Naive thymus-derived CD4-positive, alpha-beta T cell (primary cell): ENCODE data around the gene ZSCAN10. TPM values are rescaled to one million over a fixed set of nuclear protein-coding genes. Genes with fewer than 3 reads are reported as not detected.
A peak's percentile ranks its signal among the peaks of the same experiment; 100 is the strongest.

Experiments used
- ATAC-seq: fragments of 150-1000 bp; cut with Tn5 transposase; 2 replicates; pipeline ENCODE4 v1.10.0; 2021; ENCODE audit warnings: mild to moderate bottlenecking, moderate library complexity
- CTCF ChIA-PET: fragments of 350-600 bp; sonication (Branson Sonifier 250); formaldehyde crosslinking; loops from one replicate; lab custom pipeline; 2021; ENCODE audit warnings: antibody characterized with exemption; lab: Charles Lee
- POLR2A ChIA-PET: fragments of 350-600 bp; sonication (Branson Sonifier 250); formaldehyde crosslinking; loops from one replicate; lab custom pipeline; 2021; ENCODE audit warnings: antibody characterized with exemption, inconsistent platforms; lab: Charles Lee
- DNase-seq, 9 donors: peaks; one replicate each; pipeline versions ENCODE4 v3.0.0 to v3.0.0-alpha.2; 2020 to 2022; ENCODE audit warnings: mixed read lengths in 1 of 9
- H3K27ac ChIP-seq: one replicate; pipeline ENCODE4 v1.7.0; 2013; ENCODE audit warnings: mild to moderate bottlenecking, low read depth, low read length, moderate library complexity
- H3K27me3 ChIP-seq, 2 donors: one replicate each; pipeline ENCODE4 v1.7.0; 2013; ENCODE audit warnings: low read length in 2 of 2, mild to moderate bottlenecking in 2 of 2, moderate library complexity in 2 of 2; ENCODE audit not compliant: control insufficient read depth in 2 of 2, insufficient read depth in 2 of 2
- H3K36me3 ChIP-seq, 3 experiments: 1 replicate in 2 of 3; 2 replicates in 1 of 3; pipeline ENCODE4 v1.7.0; 2013; ENCODE audit warnings: low read length in 3 of 3, mild to moderate bottlenecking in 3 of 3, moderate library complexity in 1 of 3; ENCODE audit not compliant: insufficient read depth in 3 of 3, control insufficient read depth in 2 of 3
- H3K4me1 ChIP-seq, 2 donors: one replicate each; pipeline ENCODE4 v1.7.0; 2013; ENCODE audit warnings: low read length in 2 of 2, mild to moderate bottlenecking in 2 of 2, moderate library complexity in 1 of 2; ENCODE audit not compliant: control insufficient read depth in 2 of 2, insufficient read depth in 2 of 2
- H3K4me3 ChIP-seq: 2 replicates; pipeline ENCODE4 v1.7.0; 2013; ENCODE audit warnings: mild to moderate bottlenecking, low read length
- H3K9me3 ChIP-seq, 3 experiments: 1 replicate in 2 of 3; 2 replicates in 1 of 3; pipeline ENCODE4 v1.7.0; 2013; ENCODE audit warnings: low read length in 3 of 3; ENCODE audit not compliant: control insufficient read depth in 2 of 3
- H3K27ac Mint-ChIP-seq, 9 donors: one replicate each; pipeline ENCODE4 v1.8.0; 2020 to 2022; ENCODE audit warnings: mixed read lengths in 9 of 9, mild to moderate bottlenecking in 8 of 9, moderate library complexity in 5 of 9, inconsistent platforms in 2 of 9
- H3K27me3 Mint-ChIP-seq, 5 donors: one replicate each; pipeline ENCODE4 v1.8.0; 2021 to 2022; ENCODE audit warnings: mixed read lengths in 5 of 5, mild to moderate bottlenecking in 1 of 5
- H3K36me3 Mint-ChIP-seq, 5 donors: one replicate each; pipeline ENCODE4 v1.8.0; 2020 to 2022; ENCODE audit warnings: mixed read lengths in 5 of 5, mild to moderate bottlenecking in 3 of 5, inconsistent platforms in 1 of 5
- H3K4me1 Mint-ChIP-seq, 7 donors: one replicate each; pipeline ENCODE4 v1.8.0; 2020 to 2022; ENCODE audit warnings: mixed read lengths in 7 of 7, mild to moderate bottlenecking in 3 of 7, inconsistent platforms in 1 of 7
- H3K4me3 Mint-ChIP-seq, 10 donors: one replicate each; pipeline ENCODE4 v1.8.0; 2020 to 2022; ENCODE audit warnings: mild to moderate bottlenecking in 10 of 10, mixed read lengths in 10 of 10, moderate library complexity in 6 of 10, inconsistent platforms in 2 of 10
- H3K9me3 Mint-ChIP-seq, 11 donors: one replicate each; pipeline ENCODE4 v1.8.0; 2020 to 2022; ENCODE audit warnings: mixed read lengths in 11 of 11, mild to moderate bottlenecking in 4 of 11, inconsistent platforms in 1 of 11, moderate library complexity in 1 of 11
- intact Hi-C, 2 donors: fragments of 100-400 bp; cut with micrococcal nuclease; formaldehyde crosslinking; loops; one replicate each; pipeline ENCODE4 v1.15.1; 2023
- polyA plus RNA-seq, 2 donors: library from polyadenylated mRNA; unstranded; fragments of 300-500 nt; fragmentation: Illumina TruSeq; gene quantifications; one replicate each; pipeline ENCODE4 v1.2.3, GENCODE V29; 2021
- total RNA-seq, 6 experiments: library from RNA in 5 of 6; stranded (reverse) in 5 of 6; gene quantifications; 1 replicate in 5 of 6; 2 replicates in 1 of 6; pipeline ENCODE4 v1.2.3 and lab custom pipeline; 2021 to 2026

The ZSCAN10 gene
- total and polyA plus RNA-seq, 7 experiments from 2014 or later, result 0.22 to 0.61 (median 0.32) TPM; not detected in 3

DNA sequence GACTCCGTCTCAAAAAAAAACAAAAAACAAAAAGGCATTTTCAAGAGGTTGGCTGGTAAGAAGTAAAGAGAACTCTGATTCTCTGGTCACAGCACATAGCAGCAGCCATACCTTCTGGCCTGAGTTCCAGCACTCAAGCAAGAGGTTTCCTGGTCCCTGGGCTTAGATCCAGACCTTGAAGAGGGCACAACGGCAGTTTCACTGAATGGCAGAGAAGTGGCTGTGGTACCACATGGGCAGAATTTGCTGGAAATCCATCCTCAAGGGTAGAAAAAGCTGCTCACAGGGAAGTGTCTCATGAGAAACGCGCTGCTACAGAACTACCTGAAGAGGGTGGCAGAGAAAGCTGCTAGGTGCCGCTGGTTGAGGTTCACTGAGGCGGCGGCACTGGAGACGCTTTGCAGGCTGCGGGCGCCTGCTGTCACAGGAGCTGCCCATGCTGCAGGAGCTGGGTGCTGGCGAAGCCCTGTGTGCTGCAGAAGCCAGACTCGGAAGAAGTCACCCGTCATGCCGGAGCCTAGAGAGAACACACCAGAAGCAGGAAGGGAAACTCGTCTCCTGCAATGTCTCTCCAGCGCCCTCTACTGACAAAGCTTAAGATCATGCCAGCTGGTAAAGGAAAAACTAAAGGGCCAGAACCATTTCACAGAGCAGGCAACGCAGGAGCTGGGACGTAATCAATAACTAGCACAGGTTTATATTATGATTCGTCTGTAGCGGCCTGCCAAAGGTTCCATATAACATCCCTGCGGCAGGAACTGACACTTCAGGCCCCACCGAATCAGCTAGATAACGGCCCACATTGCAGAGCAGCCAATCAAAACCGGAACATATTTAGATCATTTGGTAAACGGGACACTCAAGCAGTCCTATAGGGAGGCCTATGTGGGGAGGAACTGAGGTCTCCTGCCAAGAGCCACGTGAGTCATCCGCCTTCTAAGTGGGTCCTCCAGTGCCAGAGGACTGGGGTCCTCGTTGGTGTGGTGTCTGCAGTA, 30.3 kb upstream of the ZSCAN10 start:
- Histone ChIP-seq H3K27ac (peak overlapping the region; percentile 72), H3K27me3 (no peaks in the 10 kb centered on the region), H3K36me3 (peaks cover 0 to 3% (median 0%) of the 10 kb centered on the region in 3 experiments), H3K4me1 (peaks cover 27 to 36% of the 10 kb centered on the region in 2 donors), H3K4me3 (peak overlapping the region; percentile 69), H3K9me3 (no peaks in the 10 kb centered on the region)
- peaks cover 0 to 26% (median 3%) of the 10 kb centered on the region in 5 donors for H3K36me3 Mint-ChIP-seq
- H3K4me1 Mint-ChIP-seq, result peaks cover 22 to 67% (median 55%) of the 10 kb centered on the region in 7 donors
- ChIA-PET CTCF (interaction anchor here (0.6 to 11.8 kb wide), 35 partner anchors 9 to 376 kb away, joined by 3 to 244 read pairs (median 6); partner anchors contain the start of genes IL32, ZNF205 and ZSCAN10), POLR2A (interaction anchor here (0.6 to 11.8 kb wide), 35 partner anchors 9 to 411 kb away, joined by 3 to 182 read pairs (median 5); partner anchors contain the start of genes HCFC1R1, IL32, THOC6 and ZSCAN10)
- H3K9me3 Mint-ChIP-seq, result no peaks in the 10 kb centered on the region
- ATAC-seq, result peak; percentile 91
- intact Hi-C loops, result loop anchor here (1.0 to 10.0 kb wide), 9 partner anchors 23 to 355 kb away; partner anchors contain the start of gene ELOB (in 1 of the 2)
- H3K27ac Mint-ChIP-seq, result peak overlapping the region; percentile 38 to 96 (median 85)
- H3K4me3 Mint-ChIP-seq, result peak overlapping the region; percentile 73 to 97 (median 93)
- DNase-seq, result peak; percentile 53 to 92 (median 88)
- no peaks in the 10 kb centered on the region for H3K27me3 Mint-ChIP-seq

DNA sequence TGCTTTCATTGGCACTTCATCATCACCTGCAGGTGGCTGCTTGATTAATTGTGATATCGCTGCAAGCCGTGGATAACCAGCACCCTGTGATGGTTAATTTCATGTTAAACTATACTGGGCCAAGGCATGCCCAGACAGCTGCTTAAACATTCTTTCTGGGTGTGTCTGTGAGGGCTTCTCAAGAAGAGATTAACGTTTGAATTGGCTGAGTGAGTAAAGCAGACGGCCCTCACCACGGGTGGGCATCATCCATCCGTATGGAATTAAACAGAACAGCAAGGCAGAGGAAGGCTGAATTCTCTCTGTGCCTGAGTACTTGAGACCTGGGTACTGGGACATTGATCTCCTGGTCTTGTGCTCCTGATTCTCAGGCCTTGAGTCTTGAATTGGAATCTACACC, 28.7 kb upstream of the ZSCAN10 start:
- H3K27ac ChIP-seq, result no peak overlapping the region
- Mint-ChIP-seq H3K4me1 (peaks cover 22 to 62% (median 56%) of the 10 kb centered on the region in 7 donors), H3K27me3 (no peaks in the 10 kb centered on the region), H3K27ac (peak overlapping the region in 5 of 9 donors; percentile 15 to 64 (median 56)), H3K9me3 (no peaks in the 10 kb centered on the region), H3K36me3 (peaks cover 0 to 23% (median 3%) of the 10 kb centered on the region in 5 donors), H3K4me3 (peak overlapping the region; percentile 25 to 95 (median 62))
- intact Hi-C loops, result no loop called here
- peaks cover 24 to 36% of the 10 kb centered on the region in 2 donors for H3K4me1 ChIP-seq
- ATAC-seq (no peak), DNase-seq (no peak)
- ChIA-PET CTCF (interaction anchor here (0.6 to 11.8 kb wide), 8 partner anchors 8 to 97 kb away, joined by 3 to 244 read pairs (median 18); partner anchors contain the start of genes IL32 and ZSCAN10), POLR2A (interaction anchor here (0.7 to 11.8 kb wide), 14 partner anchors 9 to 147 kb away, joined by 3 to 182 read pairs (median 12); partner anchors contain the start of genes IL32 and ZSCAN10)
- H3K9me3 ChIP-seq, result no peaks in the 10 kb centered on the region
- H3K4me3 ChIP-seq, result no peak overlapping the region
- peaks cover 0 to 6% (median 0%) of the 10 kb centered on the region in 3 experiments for H3K36me3 ChIP-seq
- no peaks in the 10 kb centered on the region for H3K27me3 ChIP-seq

DNA sequence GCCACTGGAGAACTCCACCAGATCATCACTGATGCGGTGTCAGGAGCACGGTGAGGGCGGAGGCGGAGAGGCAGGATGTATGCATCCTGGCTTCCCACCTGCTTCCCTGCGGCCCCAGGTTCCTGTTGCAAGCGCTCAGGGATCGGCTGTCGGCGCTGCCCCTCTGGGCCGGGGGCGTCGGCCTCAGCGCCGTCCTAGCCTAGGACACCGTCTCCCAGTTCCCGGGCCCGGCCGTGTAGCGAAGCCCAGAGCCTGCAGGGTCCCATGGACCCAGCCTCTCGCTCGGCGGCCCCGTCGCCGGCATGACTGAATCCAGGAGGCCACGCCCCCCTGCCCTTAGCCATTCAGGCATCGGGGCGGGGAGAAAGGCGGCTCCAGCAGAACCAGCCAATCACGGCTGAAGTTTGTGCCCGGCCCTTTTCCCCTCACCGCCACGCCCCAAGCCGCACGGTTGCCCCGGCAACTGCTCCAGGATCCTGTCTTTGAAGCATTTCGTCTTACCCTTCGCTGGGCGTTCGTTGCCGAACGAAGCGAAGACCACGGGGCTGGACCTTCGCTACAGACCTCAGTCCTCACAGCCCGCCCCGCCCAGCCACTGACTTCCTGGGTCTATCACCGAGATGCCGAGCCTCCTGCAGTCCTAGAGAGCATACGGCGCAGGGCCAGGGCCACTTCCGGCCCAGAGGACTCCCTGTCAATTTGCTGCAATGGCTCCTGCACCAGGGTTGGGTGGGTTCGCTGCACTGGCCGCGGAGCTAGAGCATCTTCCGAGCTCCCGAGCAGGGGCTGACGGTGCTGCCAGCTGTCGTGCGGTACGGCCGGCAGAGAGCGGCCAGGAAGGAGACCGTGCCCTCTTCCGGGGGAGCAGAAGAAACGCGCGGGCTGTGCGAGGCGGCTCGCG, 25.1 kb upstream of the ZSCAN10 start:
- H3K27me3 Mint-ChIP-seq, result no peaks in the 10 kb centered on the region
- no peaks in the 10 kb centered on the region for H3K27me3 ChIP-seq

DNA sequence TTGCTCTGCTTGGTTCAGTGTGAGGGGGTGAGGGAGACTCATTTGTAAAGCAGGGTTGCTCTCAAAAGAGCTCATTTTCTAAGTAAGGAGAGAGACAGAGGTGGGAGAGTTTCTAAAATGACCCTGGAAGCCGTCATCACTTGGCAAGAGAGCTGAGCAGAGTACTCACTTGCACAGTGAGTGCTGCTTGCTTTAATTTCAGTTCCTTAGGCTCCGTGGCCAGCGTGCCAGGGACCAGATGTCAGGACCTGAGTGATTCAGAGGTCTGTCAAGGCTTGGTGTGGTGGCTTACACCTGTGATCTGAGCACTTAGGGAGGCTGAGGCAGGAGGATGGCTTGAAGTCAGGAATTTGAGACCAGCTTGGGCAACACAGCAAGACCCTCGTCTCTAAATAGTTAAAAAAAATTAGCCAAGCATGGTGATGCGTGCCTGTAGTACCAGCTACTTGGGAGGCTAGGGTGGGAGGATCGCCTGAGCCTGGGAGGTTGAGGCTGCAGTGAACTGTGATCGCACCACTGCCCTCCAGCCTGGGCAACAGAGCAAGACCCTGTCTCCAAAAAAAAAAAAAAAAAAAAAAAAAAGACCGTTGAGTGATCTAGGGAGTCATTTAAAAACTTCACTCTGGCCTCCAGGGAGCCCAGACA, 24.0 kb upstream of the ZSCAN10 start:
- Mint-ChIP-seq H3K27ac (peak overlapping the region; percentile 32 to 97 (median 92)), H3K4me1 (peaks cover 12 to 41% (median 36%) of the 10 kb centered on the region in 7 donors), H3K4me3 (peak overlapping the region; percentile 92 to 99 (median 96)), H3K36me3 (peaks cover 0 to 11% (median 0%) of the 10 kb centered on the region in 5 donors), H3K27me3 (no peaks in the 10 kb centered on the region), H3K9me3 (no peaks in the 10 kb centered on the region)
- H3K9me3 ChIP-seq, result no peaks in the 10 kb centered on the region
- ChIA-PET POLR2A (interaction anchor here (0.6 to 2.7 kb wide), 7 partner anchors 9 to 120 kb away, joined by 3 to 11 read pairs (median 3); no protein-coding TSS in a partner anchor), CTCF (interaction anchor here (0.6 to 1.4 kb wide), 8 partner anchors 18 to 1501 kb away, joined by 3 to 4 read pairs (median 3); no protein-coding TSS in a partner anchor)
- H3K4me3 ChIP-seq, result no peak overlapping the region
- no peak overlapping the region for H3K27ac ChIP-seq
- peaks cover 9 to 20% of the 10 kb centered on the region in 2 donors for H3K4me1 ChIP-seq
- H3K27me3 ChIP-seq, result no peaks in the 10 kb centered on the region
- H3K36me3 ChIP-seq, result peaks cover 0 to 6% (median 0%) of the 10 kb centered on the region in 3 experiments
- DNase-seq (no peak), ATAC-seq (no peak)
- intact Hi-C loops, result no loop called here

More for the DNA sequence above, 25.1 kb upstream of the ZSCAN10 start:
- H3K9me3 ChIP-seq, result no peaks in the 10 kb centered on the region
- ChIA-PET POLR2A (interaction anchor here (0.7 to 7.3 kb wide), 10 partner anchors 10 to 101 kb away, joined by 3 to 182 read pairs (median 6); partner anchors contain the start of genes HCFC1R1, IL32, THOC6 and ZNF213), CTCF (interaction anchor here (0.6 to 11.8 kb wide), 6 partner anchors 10 to 76 kb away, joined by 3 to 244 read pairs (median 4); partner anchors contain the start of genes IL32, ZNF213 and ZSCAN10)
- Mint-ChIP-seq H3K4me1 (peaks cover 16 to 51% (median 43%) of the 10 kb centered on the region in 7 donors), H3K9me3 (no peaks in the 10 kb centered on the region), H3K27ac (peak overlapping the region; percentile 85 to 99 (median 97)), H3K36me3 (peaks cover 0 to 15% (median 0%) of the 10 kb centered on the region in 5 donors), H3K4me3 (peak overlapping the region; percentile 92 to 99 (median 96))
- peaks cover 0 to 6% (median 0%) of the 10 kb centered on the region in 3 experiments for H3K36me3 ChIP-seq
- peak; percentile 92 to 97 (median 96) for DNase-seq
- H3K27ac ChIP-seq, result peak overlapping the region; percentile 75
- peak overlapping the region; percentile 90 for H3K4me3 ChIP-seq
- intact Hi-C loops, result loop anchor here (1.0 to 2.0 kb wide), 10 partner anchors 10 to 377 kb away; partner anchors contain the start of genes CLUAP1 (in 1 of the 2), IL32 (in 1 of the 2) and THOC6 (in 1 of the 2)
- peak; percentile 95 for ATAC-seq
- peaks cover 20 to 29% of the 10 kb centered on the region in 2 donors for H3K4me1 ChIP-seq

DNA sequence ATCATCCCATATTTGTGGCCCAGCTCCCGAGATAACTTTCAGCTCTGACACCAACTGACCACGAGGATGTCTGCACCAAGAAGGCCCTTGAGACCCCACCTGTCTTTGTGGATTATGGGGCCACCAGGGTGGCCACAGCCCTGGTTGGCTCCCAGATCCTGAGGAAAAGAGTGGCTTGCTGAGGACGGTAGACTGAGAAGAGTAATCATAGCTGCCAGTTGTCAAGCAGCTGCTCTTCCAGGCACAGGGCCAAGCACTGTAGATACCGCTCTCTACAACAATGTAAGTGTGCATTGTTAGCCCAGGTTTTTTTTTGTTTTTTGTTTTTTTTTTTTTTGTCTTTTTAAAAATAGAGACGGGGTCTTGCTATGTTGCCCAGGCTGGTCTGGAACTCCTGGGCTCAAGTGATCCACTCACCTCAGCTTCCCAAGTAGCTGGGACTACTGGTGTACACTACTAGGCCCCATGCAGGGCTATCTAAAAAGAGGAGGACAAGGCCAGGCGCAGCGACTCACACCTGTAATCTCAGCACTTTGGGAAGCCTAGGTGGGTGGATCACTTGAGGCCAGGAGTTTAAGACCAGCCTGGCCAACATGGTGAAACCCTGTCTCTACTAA, 22.9 kb upstream of the ZSCAN10 start:
- Histone ChIP-seq H3K4me3 (no peak overlapping the region), H3K27ac (no peak overlapping the region), H3K9me3 (no peaks in the 10 kb centered on the region), H3K4me1 (peaks cover 0 to 12% of the 10 kb centered on the region in 2 donors), H3K27me3 (no peaks in the 10 kb centered on the region), H3K36me3 (peaks cover 0 to 6% (median 0%) of the 10 kb centered on the region in 3 experiments)
- Mint-ChIP-seq H3K27me3 (no peaks in the 10 kb centered on the region), H3K9me3 (no peaks in the 10 kb centered on the region), H3K27ac (peak overlapping the region in 3 of 9 donors; percentile 1 to 41 (median 2)), H3K4me1 (peaks cover 5 to 30% (median 25%) of the 10 kb centered on the region in 7 donors), H3K4me3 (no peak overlapping the region), H3K36me3 (peaks cover 0 to 7% (median 0%) of the 10 kb centered on the region in 5 donors)
- CTCF ChIA-PET, result interaction anchor here (0.6 to 1.4 kb wide), 2 partner anchors 20 to 62 kb away, joined by 3 read pairs; no protein-coding TSS in a partner anchor
- no peak for DNase-seq
- no peak for ATAC-seq
- intact Hi-C loops, result no loop called here
- POLR2A ChIA-PET, result interaction anchor here (0.6 to 2.7 kb wide), 10 partner anchors 9 to 90 kb away, joined by 3 to 11 read pairs (median 4); partner anchors contain the start of genes ZNF213 and ZSCAN10
